Motor neuron (in vitro differentiated cells): ENCODE data around the gene PTPRU. TPM values are rescaled to one million over a fixed set of nuclear protein-coding genes. Genes with fewer than 3 reads are reported as not detected.
A peak's percentile ranks its signal among the peaks of the same experiment; 100 is the strongest.
"Not testable (repeated sequence)": the region's sequence is repeated elsewhere in the genome, so short reads cannot be mapped to it uniquely, and the experiment has no call there.

Experiments used
- ATAC-seq, 8 experiments: fragments of 200-7000 bp; cut with Tn5 transposase; replicated peaks in 6 of 8; 2 replicates each; pipeline ENCODE4 v1.8.0; 2021; ENCODE audit warnings: mild to moderate bottlenecking in 8 of 8, moderate library complexity in 8 of 8
- H3K27ac ChIP-seq, 2 donors: fragments of 250-450 bp; sonication (Bioruptor Pico); 2 replicates each; pipeline ENCODE4 v1.9.0; 2021; ENCODE audit warnings: antibody characterized with exemption in 2 of 2, mild to moderate bottlenecking in 2 of 2, moderate library complexity in 1 of 2
- H3K4me1 ChIP-seq, 2 donors: fragments of 250-450 bp; sonication (Bioruptor Pico); replicated peaks in 1 of 2; 2 replicates each; pipeline ENCODE4 v1.6.1; 2021; ENCODE audit warnings: antibody characterized with exemption in 2 of 2, mild to moderate bottlenecking in 2 of 2, moderate library complexity in 1 of 2
- H3K4me3 ChIP-seq, 5 donors: fragments of 250-450 bp; sonication (Bioruptor Pico); 2 replicates each; pipeline ENCODE4 v1.9.0; 2021; ENCODE audit warnings: antibody characterized with exemption in 5 of 5, mild to moderate bottlenecking in 5 of 5, moderate library complexity in 4 of 5
- WGBS, 10 experiments: fragments of 450-650 bp; shearing (Covaris generic); methylation state at CpG; one replicate each; pipeline ENCODE4 v1.0.0; 2022; 5-methylcytosine and 5-hydroxymethylcytosine counted together
- in situ Hi-C, 9 experiments: fragments of 400-800 bp; cut with MboI; loops; one replicate each; pipeline ENCODE4 v1.15.0; 2021; ENCODE audit warnings: low sequenced_read_pairs in 9 of 9, low pct_unique_long_range_greater_than_20kb in 2 of 9; ENCODE audit not compliant: unreplicated experiment in 9 of 9
- total RNA-seq, 8 experiments: library from RNA; unstranded; fragments of 300-600 nt; gene quantifications; 2 replicates each; pipeline versions ENCODE4 v1.2.3 to v1.2.4, GENCODE V29; 2022

PTPRU gene
- total RNA-seq, 8 experiments from 2014 or later = 1.2 to 44.8 (median 15.2) TPM

DNA sequence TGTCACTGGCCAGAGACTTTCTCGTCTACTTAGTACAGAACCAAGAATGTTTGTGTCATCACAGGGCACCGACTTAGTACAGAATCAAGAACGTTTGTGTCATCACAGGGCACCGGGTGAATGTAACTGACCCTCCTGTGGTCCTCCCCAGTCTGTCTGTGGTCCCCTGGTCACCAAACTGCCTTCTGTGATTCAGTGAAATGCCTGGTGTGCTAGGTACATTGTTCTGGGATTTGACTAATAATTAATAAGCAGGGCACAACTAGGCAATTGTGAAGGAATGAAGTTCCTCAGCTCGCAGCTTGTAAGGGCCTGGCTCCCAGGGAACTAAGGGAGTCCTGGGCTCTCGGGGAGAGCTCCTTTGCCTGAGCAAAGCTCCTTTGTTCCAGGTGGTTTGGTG lies 12.8 kb upstream of the PTPRU start:
- Histone ChIP-seq H3K4me3 (no peak overlapping the region), H3K27ac (no peak overlapping the region), H3K4me1 (peaks cover 0 to 15% of the 10 kb centered on the region in 2 donors)
- ATAC-seq = no peak
- 20 to 100% (median 80%) methylated on average over 1 to 6 of the region's 6 CpGs; no CpG with 5 or more reads in 1 of the 10 experiments for WGBS, 10 experiments
- in situ Hi-C loops = loop anchor here in 2 of 9 experiments (25.0 kb wide), 2 partner anchors 336 to 436 kb away; no protein-coding TSS in a partner anchor

DNA sequence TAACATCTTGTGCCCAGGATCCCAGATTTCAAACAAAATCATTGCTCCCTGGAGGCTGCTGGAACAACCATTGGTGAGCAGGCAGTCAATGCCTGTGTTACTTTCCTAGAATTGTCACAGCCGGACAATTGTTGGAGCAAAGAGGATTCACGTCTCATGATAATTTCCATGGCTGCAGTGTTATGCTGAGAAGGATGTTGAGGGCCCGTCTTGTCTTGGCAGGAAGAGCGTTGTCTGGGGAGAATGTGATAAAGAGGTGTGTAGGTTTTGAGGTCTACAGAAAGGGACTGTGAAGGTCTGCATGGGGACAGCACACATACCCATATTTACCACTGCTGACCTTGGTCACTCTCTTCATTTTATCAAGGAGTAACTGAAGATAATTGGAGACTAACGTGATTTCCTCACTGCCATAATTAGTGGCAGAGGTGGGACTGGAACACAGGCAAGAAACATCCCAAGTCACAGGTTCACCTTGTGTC lies 11.9 kb upstream of the PTPRU start:
- H3K4me1 ChIP-seq = peaks cover 0 to 23% of the 10 kb centered on the region in 2 donors
- 90 to 100% (median 94%) methylated on average over 1 to 4 of the region's 5 CpGs; no CpG with 5 or more reads in 4 of the 10 experiments for WGBS, 10 experiments
- H3K27ac ChIP-seq = no peak overlapping the region
- no peak overlapping the region for H3K4me3 ChIP-seq
- no peak for ATAC-seq
- in situ Hi-C loops = loop anchor here in 2 of 9 experiments (25.0 kb wide), 2 partner anchors 337 to 437 kb away; no protein-coding TSS in a partner anchor

DNA sequence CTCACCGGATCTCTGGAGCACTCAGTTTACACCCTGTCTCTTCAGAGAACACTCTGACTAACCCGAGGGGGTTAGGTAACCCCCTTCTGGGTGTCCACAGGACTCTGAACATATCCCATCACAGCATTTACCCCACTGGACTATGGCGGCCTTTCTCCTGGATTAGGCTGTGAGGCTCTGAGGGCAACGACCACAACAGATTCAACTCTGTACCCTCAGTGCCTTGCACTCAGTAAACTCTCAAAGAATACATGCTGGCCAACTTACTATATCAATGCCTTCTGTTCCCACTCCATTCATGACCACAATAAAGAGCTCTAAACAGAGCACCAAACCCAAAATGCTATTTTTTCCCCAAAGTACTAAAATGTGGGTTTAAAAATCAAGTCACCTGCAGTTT lies 11.0 kb upstream of the PTPRU start:
- peak in 1 of 8 experiments; percentile 14 for ATAC-seq
- peaks cover 6 to 26% of the 10 kb centered on the region in 2 donors for H3K4me1 ChIP-seq
- 80 to 100% (median 89%) methylated on average over 1 to 3 of the region's 4 CpGs; no CpG with 5 or more reads in 5 of the 10 experiments for WGBS, 10 experiments
- H3K27ac ChIP-seq = no peak overlapping the region
- no peak overlapping the region for H3K4me3 ChIP-seq
- in situ Hi-C loops = loop anchor here (25.0 kb wide), 8 partner anchors 237 to 1487 kb away; partner anchors contain the start of gene MATN1 (in 5 of the 9)

DNA sequence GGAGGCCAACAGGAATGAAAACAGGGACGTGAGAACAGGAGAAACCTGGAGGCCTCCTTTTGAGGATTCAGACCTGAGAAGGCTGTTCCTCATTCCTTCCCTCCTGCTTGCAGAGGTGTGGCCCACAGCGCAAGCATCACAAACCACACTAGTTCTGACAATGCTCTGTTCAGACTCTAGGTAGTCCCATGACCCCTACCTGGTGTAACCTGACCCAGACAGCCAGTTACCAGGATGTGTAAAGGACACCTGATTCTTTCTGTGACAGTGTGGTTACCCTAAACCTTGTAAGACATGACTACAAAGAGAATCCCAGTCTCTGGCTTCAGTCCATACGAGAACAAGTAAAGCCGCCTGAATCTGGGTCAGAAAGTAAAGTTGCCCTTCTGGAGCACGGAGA lies 8.8 kb upstream of the PTPRU start:
- no peak overlapping the region for H3K27ac ChIP-seq
- ATAC-seq = no peak

DNA sequence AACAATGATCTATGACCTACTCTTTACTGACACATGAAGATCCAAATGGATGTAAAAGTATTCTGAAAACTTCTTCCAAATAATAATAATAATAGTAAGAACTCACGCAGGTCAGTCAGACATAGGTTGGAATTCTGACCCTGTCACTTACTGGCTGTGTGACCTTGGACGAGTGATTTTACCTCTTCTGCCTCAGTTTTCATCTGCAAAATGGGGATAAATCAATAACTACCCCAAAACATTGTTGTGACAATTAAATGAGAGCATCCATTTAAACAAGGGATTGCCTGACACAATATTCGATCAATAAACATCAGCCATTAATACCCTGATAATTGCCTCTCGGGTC lies 6.1 kb upstream of the PTPRU start:
- no peak overlapping the region for H3K27ac ChIP-seq
- ATAC-seq = no peak
- peaks cover 6 to 18% of the 10 kb centered on the region in 2 donors for H3K4me1 ChIP-seq
- in situ Hi-C loops = loop anchor here (10.0 to 25.0 kb wide), 9 partner anchors 232 to 1482 kb away; partner anchors contain the start of gene MATN1 (in 5 of the 9)
- peak overlapping the region; percentile 60 to 93 (median 82) for H3K4me3 ChIP-seq
- WGBS, 10 experiments = 0 to 17% (median 0%) methylated on average over 1 to 4 of the region's 4 CpGs; no CpG with 5 or more reads in 2 of the 10 experiments

More for the DNA sequence above, 8.8 kb upstream of the PTPRU start:
- H3K4me1 ChIP-seq = peaks cover 6 to 26% of the 10 kb centered on the region in 2 donors
- no peak overlapping the region for H3K4me3 ChIP-seq
- WGBS, 10 experiments = 75 to 100% (median 90%) methylated on average over 1 to 5 of the region's 5 CpGs; no CpG with 5 or more reads in 1 of the 10 experiments
- in situ Hi-C loops = loop anchor here (25.0 kb wide), 8 partner anchors 235 to 1485 kb away; partner anchors contain the start of gene MATN1 (in 5 of the 9)

DNA sequence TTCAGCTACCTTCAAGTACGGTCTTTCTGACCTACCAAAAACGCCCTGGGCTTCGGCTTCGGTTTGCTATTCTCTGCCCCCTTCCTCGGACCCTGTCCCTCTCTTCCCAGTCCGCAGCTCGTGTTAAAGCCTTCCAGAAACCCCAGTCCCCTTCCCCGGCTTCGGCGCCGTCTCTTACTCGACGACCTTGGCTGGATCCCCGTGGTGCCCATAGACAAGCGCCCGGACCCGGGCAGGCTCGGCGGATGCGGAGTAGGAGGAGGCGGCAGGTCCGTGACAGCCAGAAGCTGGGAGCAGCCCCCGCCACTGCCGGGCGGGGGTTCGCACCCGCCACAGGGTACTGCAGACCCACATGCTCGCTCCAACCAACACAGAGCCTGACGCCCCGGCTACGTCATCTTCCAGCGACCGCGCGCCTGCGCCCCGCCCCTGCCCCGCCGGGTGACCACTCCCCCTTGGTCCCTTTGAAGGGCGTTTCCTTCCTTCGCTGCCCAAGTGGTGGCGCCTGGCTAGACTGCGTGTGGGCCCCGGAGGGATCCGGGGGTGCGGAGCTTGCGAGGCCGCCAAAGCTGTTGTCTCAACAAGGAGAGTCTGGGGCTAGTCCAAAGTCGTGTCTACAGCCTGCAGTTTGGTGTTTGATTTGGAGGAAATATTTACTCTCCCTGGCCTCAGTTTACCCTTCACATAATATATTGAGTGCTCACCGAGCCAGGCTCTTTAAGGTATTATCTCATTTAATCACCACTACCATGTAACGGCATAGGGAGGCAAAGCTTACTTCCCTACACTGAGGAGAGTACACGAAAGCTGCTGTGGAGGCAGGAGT lies 5.6 kb upstream of the PTPRU start, which contains the start of gene MECR:
Gene MECR (minus strand): TSS at position 382 of the 826 bp plus-strand sequence. CDS start 28 bp downstream, at position 354.
- in situ Hi-C loops = loop anchor here (10.0 to 25.0 kb wide), 9 partner anchors 232 to 1482 kb away; partner anchors contain the start of gene MATN1 (in 5 of the 9)
- Histone ChIP-seq H3K4me1 (peaks cover 6 to 18% of the 10 kb centered on the region in 2 donors), H3K27ac (peak within 1 kb of the TSS; percentile 49 to 69), H3K4me3 (peak within 1 kb of the TSS; percentile 60 to 93 (median 82))
- peak; percentile 94 to 99 (median 96) for ATAC-seq
- WGBS, 10 experiments = 0 to 20% (median 4%) methylated on average over 1 to 17 of the region's 52 CpGs; no CpG with 5 or more reads in 1 of the 10 experiments

DNA sequence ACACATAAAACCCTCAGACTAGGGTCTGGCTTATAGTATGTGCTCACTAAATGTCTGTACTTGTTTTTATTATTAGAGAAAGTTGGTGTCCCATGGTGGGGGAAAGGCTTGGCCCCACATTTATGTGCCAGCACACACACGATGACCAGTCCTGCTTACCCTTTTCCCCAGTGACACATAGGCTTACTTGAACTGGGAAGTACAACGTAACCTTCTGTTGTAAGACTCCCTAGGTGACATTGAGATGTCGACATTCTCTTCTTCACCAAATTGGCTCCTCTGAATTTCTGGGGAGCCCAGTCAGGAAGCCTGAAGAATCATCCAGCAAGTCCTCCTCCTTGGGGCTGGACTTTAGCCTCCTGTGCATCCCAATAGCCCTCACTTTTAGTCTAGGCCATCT lies 3.9 kb upstream of the PTPRU start:
- peaks cover 10 to 20% of the 10 kb centered on the region in 2 donors for H3K4me1 ChIP-seq
- WGBS, 10 experiments = 20 to 89% (median 60%) methylated on average over 1 to 3 of the region's 3 CpGs; no CpG with 5 or more reads in 1 of the 10 experiments
- H3K27ac ChIP-seq = no peak overlapping the region
- ATAC-seq = no peak
- no peak overlapping the region for H3K4me3 ChIP-seq
- in situ Hi-C loops = loop anchor here (10.0 to 25.0 kb wide), 9 partner anchors 230 to 1480 kb away; partner anchors contain the start of gene MATN1 (in 5 of the 9)

DNA sequence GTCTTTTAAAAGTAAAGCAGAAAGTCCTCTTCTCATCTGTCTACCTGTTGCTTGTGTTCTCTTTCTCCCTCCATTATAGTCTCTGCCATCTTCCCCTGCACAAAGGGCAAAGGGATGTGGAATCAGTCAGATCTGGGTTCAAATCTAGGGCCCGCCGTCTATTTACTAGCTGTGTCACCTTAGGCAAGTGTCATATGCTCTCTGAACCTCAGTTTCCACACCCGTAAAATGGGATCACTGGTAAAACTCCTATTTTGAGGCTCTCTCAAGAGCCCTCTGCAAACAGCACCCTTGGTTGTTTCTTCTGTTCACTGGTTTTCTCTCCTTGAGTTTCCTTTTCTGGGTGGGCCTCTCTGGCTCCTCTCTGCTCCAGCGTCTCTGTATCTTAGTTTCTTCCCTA lies 2.6 kb upstream of the PTPRU start:
- 67 to 100% (median 78%) methylated on average over 1 to 4 of the region's 4 CpGs; no CpG with 5 or more reads in 2 of the 10 experiments for WGBS, 10 experiments
- ATAC-seq = no peak

DNA sequence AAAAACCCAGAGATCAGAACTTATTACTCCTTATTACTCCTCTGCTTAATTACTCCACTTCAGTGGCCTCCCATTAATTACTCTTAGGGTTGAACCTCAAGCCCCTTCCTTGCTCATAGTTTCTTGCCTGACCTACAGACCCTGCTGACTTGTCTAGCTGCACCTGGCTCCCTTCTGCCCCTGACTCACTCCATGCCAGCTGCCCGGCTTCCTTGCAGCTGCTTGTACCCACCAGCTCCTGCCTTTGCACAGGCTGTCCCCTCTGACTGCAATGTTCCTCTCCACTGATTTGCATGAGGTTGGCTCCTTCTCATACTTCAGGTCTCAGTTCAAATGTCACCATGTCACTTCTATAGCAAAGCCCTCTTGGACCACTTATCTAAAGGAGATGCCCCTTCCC lies 1.9 kb upstream of the PTPRU start:
- in situ Hi-C loops = loop anchor here (10.0 to 25.0 kb wide), 9 partner anchors 228 to 1478 kb away; partner anchors contain the start of gene MATN1 (in 5 of the 9)
- no peak overlapping the region for H3K27ac ChIP-seq
- H3K4me3 ChIP-seq = no peak overlapping the region
- ATAC-seq = no peak
- peaks cover 12 to 18% of the 10 kb centered on the region in 2 donors for H3K4me1 ChIP-seq
- WGBS, 10 experiments = 29 to 93% (median 80%) methylated on average over 1 of the region's 1 CpG; no CpG with 5 or more reads in 3 of the 10 experiments

More for the DNA sequence above, 2.6 kb upstream of the PTPRU start:
- Histone ChIP-seq H3K27ac (no peak overlapping the region), H3K4me1 (peaks cover 12 to 21% of the 10 kb centered on the region in 2 donors), H3K4me3 (no peak overlapping the region)
- in situ Hi-C loops = loop anchor here (10.0 to 25.0 kb wide), 9 partner anchors 229 to 1479 kb away; partner anchors contain the start of gene MATN1 (in 5 of the 9)

DNA sequence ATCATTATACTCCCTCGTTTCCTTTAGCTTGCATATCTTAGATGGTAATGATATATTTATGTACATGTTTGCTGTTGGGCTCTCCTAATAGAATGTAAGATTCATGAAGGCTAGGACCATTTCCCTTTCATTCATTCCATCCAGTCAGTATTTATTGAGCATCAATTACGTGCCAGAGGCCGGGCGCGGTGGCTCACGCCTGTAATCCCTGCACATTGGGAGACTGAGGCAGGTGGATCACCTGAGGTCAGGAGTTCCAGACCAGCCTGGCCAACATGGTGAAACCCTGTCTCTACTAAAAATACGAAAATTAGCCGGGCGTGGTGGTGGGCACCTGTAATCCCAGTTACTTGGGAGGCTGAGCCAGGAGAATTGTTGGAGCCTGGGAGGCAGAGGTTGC lies 1.4 kb upstream of the PTPRU start:
- WGBS, 10 experiments = 62 to 92% (median 79%) methylated on average over 2 to 9 of the region's 9 CpGs; no CpG with 5 or more reads in 3 of the 10 experiments

DNA sequence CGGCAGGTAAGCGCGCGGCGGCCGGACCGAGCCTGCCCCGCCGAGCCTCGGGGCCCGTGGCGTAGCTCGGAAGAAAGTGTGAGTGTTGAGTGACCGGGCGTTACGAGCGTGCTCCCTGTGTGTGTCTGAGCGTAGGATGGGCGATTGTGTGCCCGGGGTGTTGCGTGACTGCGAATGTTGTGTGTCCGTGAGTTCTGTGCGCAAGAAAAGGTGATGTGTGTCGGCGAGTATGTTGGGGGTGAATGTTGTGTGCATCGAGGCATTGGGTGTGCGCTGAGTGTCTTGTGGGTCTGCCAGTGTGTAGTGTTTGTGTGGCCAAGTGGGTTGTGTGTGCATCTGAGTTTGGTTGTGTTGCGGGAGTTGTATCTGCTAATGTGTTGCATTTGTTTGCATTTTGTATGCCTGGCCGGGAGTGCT lies 398 bp downstream of the PTPRU start:
- 0 to 13% (median 1%) methylated on average over 1 to 28 of the region's 30 CpGs; no CpG with 5 or more reads in 3 of the 10 experiments for WGBS, 10 experiments
- peaks cover 6 to 16% of the 10 kb centered on the region in 2 donors for H3K4me1 ChIP-seq
- in situ Hi-C loops = loop anchor here (10.0 to 25.0 kb wide), 9 partner anchors 226 to 1476 kb away; partner anchors contain the start of gene MATN1 (in 5 of the 9)
- no peak overlapping the region for H3K27ac ChIP-seq
- H3K4me3 ChIP-seq = peak overlapping the region; percentile 49 to 68 (median 55)
- peak in 2 of 8 experiments; percentile 7 to 11 for ATAC-seq

More for the DNA sequence above, 1.4 kb upstream of the PTPRU start:
- not testable (repeated sequence) for H3K27ac ChIP-seq, H3K4me3 ChIP-seq, ATAC-seq
- in situ Hi-C loops = loop anchor here (10.0 to 25.0 kb wide), 9 partner anchors 227 to 1477 kb away; partner anchors contain the start of gene MATN1 (in 5 of the 9)
- H3K4me1 ChIP-seq = peaks cover 8 to 17% of the 10 kb centered on the region in 2 donors

DNA sequence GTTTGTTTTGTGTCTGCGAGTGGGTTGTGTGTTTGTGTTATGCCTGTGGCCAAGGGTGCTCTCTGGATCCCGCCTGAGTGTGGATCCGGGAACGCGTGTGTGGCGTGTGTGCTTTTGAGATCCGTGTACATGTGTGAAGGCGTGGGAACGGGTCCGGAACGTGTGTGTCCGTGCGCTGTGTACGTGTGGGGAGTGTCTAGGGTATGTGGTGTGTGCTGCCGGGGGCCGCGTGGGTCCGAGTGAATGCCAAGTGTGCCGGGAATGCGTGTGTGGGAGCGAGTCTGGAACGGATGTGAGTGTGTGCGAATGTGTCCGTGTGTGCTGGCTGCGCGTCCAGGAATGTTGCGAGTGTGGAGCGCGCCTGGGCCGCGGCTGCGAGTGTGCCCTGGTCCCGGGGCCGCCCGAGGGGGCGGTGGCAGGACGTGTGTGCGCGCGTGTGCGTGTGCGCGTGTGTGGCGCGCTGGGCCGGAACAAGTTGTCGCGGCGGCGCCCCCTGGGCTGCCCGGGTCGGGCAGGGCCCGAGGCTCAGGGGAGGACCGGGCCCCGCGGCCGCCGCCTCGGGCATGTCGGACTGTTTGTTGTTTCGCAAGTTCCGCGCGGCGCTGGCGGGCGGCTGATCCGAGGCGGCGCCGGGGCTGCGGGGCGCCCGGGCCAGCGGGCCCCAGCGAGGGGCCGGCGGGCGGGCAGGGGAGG lies 953 bp downstream of the PTPRU start:
- Histone ChIP-seq H3K4me1 (peaks cover 6 to 16% of the 10 kb centered on the region in 2 donors), H3K4me3 (peak overlapping the region; percentile 49 to 68 (median 55)), H3K27ac (no peak overlapping the region)
- WGBS, 10 experiments = 0 to 10% (median 1%) methylated on average over 2 to 37 of the region's 79 CpGs; no CpG with 5 or more reads in 5 of the 10 experiments
- in situ Hi-C loops = loop anchor here (10.0 to 25.0 kb wide), 9 partner anchors 225 to 1475 kb away; partner anchors contain the start of gene MATN1 (in 5 of the 9)
- peak; percentile 12 to 50 (median 44) for ATAC-seq
